Endothelial cell of umbilical vein (primary cell): ENCODE results near the gene ITFG1. TPM values are rescaled to one million over a fixed set of nuclear protein-coding genes. Genes with fewer than 3 reads are reported as not detected.

Experiments used
- BruUV-seq: library from RNA; stranded (reverse); fragments of 400-500 nt; replicated peaks from 2 replicates; lab custom pipeline; 2021; lab: Mats Ljungman, UMichigan
- CTCF ChIA-PET: fragments of 300-600, 350-600 bp; sonication (Branson Sonifier 250); formaldehyde crosslinking; loops from one replicate; lab custom pipeline; 2021; ENCODE audit warnings: antibody characterized with exemption, inconsistent platforms; lab: Charles Lee
- POLR2A ChIA-PET: fragments of 300-600, 350-600 bp; sonication (Branson Sonifier 250); formaldehyde crosslinking; loops from one replicate; lab custom pipeline; 2021; ENCODE audit warnings: antibody characterized with exemption, inconsistent platforms; lab: Charles Lee
- DNase-seq: peaks from one replicate; pipeline ENCODE4 v3.0.0-alpha.2; 2011; ENCODE audit warnings: low read depth, low spot score
- FAIRE-seq: peaks from 2 replicates; lab custom pipeline; 2011; peaks lifted over from hg19 to GRCh38; lab: Jason Lieb, UNC
- H2AFZ ChIP-seq: 2 replicates; pipeline ENCODE4 v1.6.0; 2012; ENCODE audit warnings: low read depth, low read length, control low read depth, inconsistent platforms
- H3K27ac ChIP-seq: 2 replicates; pipeline ENCODE4 v1.5.1; 2011; ENCODE audit warnings: low read depth, mild to moderate bottlenecking, control low read depth, low read length, moderate library complexity; ENCODE audit not compliant: insufficient read depth
- H3K27me3 ChIP-seq, 2 experiments: 2 replicates each; pipeline versions ENCODE4 v1.6.0 to v1.6.1; 2011; ENCODE audit warnings: low read length in 2 of 2, mixed read lengths in 1 of 2; ENCODE audit not compliant: control insufficient read depth in 2 of 2, insufficient read depth in 2 of 2
- H3K36me3 ChIP-seq, 2 experiments: 2 replicates in 1 of 2; 3 replicates in 1 of 2; pipeline ENCODE4 v1.5.1; 2011; ENCODE audit warnings: low read length in 2 of 2, mild to moderate bottlenecking in 1 of 2, moderate library complexity in 1 of 2; ENCODE audit not compliant: control insufficient read depth in 2 of 2, insufficient read depth in 2 of 2; ENCODE audit errors: extremely low read depth in 1 of 2
- H3K4me1 ChIP-seq: 3 replicates; pipeline ENCODE4 v1.5.1; 2011; ENCODE audit warnings: mild to moderate bottlenecking, low read length; ENCODE audit not compliant: control insufficient read depth, insufficient read depth; ENCODE audit errors: extremely low read depth
- H3K4me2 ChIP-seq: 2 replicates; pipeline ENCODE4 v1.6.1; 2011; ENCODE audit warnings: low read length, control low read depth, mixed read lengths; ENCODE audit not compliant: insufficient read depth
- H3K4me3 ChIP-seq, 3 experiments: fragments of 200-600 bp in 1 of 3; sonication (generic), shearing (Covaris generic) in 1 of 3; replicated peaks in 1 of 3; 2 replicates each; pipeline ENCODE4 v1.5.1; 2011 to 2016; ENCODE audit warnings: control low read depth in 3 of 3, low read length in 3 of 3, mild to moderate bottlenecking in 2 of 3, inconsistent platforms in 1 of 3, low read depth in 1 of 3, moderate library complexity in 1 of 3; ENCODE audit not compliant: insufficient read depth in 1 of 3
- H3K79me2 ChIP-seq: 2 replicates; pipeline ENCODE4 v1.6.0; 2012; ENCODE audit warnings: low read length, inconsistent platforms; ENCODE audit not compliant: control insufficient read depth, insufficient read depth
- H3K9ac ChIP-seq: replicated peaks from 2 replicates; pipeline ENCODE3; 2011; ENCODE audit warnings: low read length, control low read depth; ENCODE audit not compliant: insufficient read depth; ENCODE audit errors: extremely low read depth
- H3K9me1 ChIP-seq: replicated peaks from 3 replicates; pipeline ENCODE4 v1.6.0; 2011; ENCODE audit warnings: mild to moderate bottlenecking, low read length; ENCODE audit not compliant: control insufficient read depth, insufficient read depth; ENCODE audit errors: extremely low read depth
- H3K9me3 ChIP-seq: replicated peaks from 2 replicates; pipeline ENCODE4 v1.5.1; 2012; ENCODE audit warnings: low read length, inconsistent platforms; ENCODE audit not compliant: control insufficient read depth, insufficient read depth
- H4K20me1 ChIP-seq: replicated peaks from 2 replicates; pipeline ENCODE3; 2011; ENCODE audit warnings: mild to moderate bottlenecking, low read length; ENCODE audit not compliant: control insufficient read depth, insufficient read depth; ENCODE audit errors: extremely low read depth
- JUN ChIP-seq: IDR thresholded peaks from 2 replicates; pipeline ENCODE4 v1.6.1; 2011; ENCODE audit warnings: borderline replicate concordance, low read depth; ENCODE audit not compliant: insufficient read length, insufficient read depth
- POLR2AphosphoS5 ChIP-seq: IDR thresholded peaks from 2 replicates; pipeline ENCODE4 v1.6.1; 2012; ENCODE audit warnings: low read depth, mild to moderate bottlenecking, control low read depth, low read length, moderate library complexity; ENCODE audit not compliant: insufficient read depth
- dilution Hi-C: fragments of 300-500 bp; cut with MboI; formaldehyde crosslinking; loops from one replicate; pipeline ENCODE4 v1.15.0; 2019; ENCODE audit warnings: low sequenced_read_pairs; ENCODE audit not compliant: extremely low pct_ligation_motif_present
- intact Hi-C: fragments of 100-400 bp; cut with micrococcal nuclease; formaldehyde crosslinking; loops from one replicate; pipeline ENCODE4 v1.10.0; 2022
- polyA plus RNA-seq, 4 experiments: library from polyadenylated mRNA; depleted of rRNA in 3 of 4; stranded (reverse) in 3 of 4; unstranded in 1 of 4; fragments of >200 nt; gene quantifications; 2 replicates each; pipeline versions ENCODE4 v1.2.1 to v1.2.3, GENCODE V29; 2011 to 2012; ENCODE audit warnings: missing spikeins in 1 of 4
- total RNA-seq: library from RNA; stranded (reverse); gene quantifications from 2 replicates; pipeline ENCODE4 v1.2.3, GENCODE V29; 2021
- TF ChIP-seq, protein P1 (sequence below), 2 donors: IDR thresholded peaks; 1 replicate in 1 of 2; 2 replicates in 1 of 2; pipeline ENCODE4 v1.5.1; 2011; ENCODE audit warnings: low read length in 2 of 2, mild to moderate bottlenecking in 2 of 2, moderate library complexity in 2 of 2, control low read depth in 1 of 2, inconsistent platforms in 1 of 2, low read depth in 1 of 2; ENCODE audit not compliant: insufficient read depth in 1 of 2; ENCODE audit errors: extremely low read depth in 1 of 2

Gene ITFG1
- total and polyA plus RNA-seq, 2 donors (not counting 3 experiments of a cell fraction or from before 2014, with no cell fraction given): 32.1 to 44.2 TPM

DNA sequence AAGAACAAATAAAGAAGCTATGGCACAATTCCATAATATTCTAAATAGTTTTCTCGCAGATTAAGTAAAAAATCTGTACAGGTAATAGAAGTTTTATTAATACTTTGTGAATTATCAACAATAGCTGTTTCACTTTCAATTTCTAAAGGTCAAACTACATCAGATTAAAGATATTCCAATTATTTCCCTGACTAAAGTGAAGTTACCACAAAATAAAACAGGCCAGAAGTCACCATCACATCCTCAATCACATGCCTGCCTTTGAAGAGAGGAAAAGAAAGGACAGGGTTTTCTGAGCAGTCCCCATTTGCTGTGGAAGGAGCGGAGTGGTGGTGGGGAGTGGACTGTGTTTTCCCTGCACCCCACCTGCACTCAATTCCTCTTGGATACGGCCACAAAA is 11.1 kb downstream of the ITFG1 start:
- Histone ChIP-seq H3K27me3 (no peaks in the 10 kb centered on the region), H3K4me3 (no peak overlapping the region), H3K9me1 (no peaks in the 10 kb centered on the region), H2AFZ (no peak overlapping the region), H3K27ac (no peak overlapping the region), H3K79me2 (no peaks in the 10 kb centered on the region), H3K36me3 (peaks cover 5 to 8% of the 10 kb centered on the region in 2 experiments), H4K20me1 (no peaks in the 10 kb centered on the region), H3K9me3 (no peaks in the 10 kb centered on the region), H3K4me2 (no peak overlapping the region), H3K9ac (no peak overlapping the region), H3K4me1 (no peaks in the 10 kb centered on the region)
- POLR2A ChIA-PET: no interaction called here
- TF ChIP-seq, protein P1, sequence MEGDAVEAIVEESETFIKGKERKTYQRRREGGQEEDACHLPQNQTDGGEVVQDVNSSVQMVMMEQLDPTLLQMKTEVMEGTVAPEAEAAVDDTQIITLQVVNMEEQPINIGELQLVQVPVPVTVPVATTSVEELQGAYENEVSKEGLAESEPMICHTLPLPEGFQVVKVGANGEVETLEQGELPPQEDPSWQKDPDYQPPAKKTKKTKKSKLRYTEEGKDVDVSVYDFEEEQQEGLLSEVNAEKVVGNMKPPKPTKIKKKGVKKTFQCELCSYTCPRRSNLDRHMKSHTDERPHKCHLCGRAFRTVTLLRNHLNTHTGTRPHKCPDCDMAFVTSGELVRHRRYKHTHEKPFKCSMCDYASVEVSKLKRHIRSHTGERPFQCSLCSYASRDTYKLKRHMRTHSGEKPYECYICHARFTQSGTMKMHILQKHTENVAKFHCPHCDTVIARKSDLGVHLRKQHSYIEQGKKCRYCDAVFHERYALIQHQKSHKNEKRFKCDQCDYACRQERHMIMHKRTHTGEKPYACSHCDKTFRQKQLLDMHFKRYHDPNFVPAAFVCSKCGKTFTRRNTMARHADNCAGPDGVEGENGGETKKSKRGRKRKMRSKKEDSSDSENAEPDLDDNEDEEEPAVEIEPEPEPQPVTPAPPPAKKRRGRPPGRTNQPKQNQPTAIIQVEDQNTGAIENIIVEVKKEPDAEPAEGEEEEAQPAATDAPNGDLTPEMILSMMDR (IDR thresholded peaks at IDR 0.05; ENCODE audit: extremely low read depth in 1 of 2, insufficient read depth in 1 of 2, low read depth in 1 of 2, low read length in 2 of 2): no peak
- TF ChIP-seq POLR2AphosphoS5: no peak
- no peak for FAIRE-seq
- no peak for DNase-seq
- CTCF ChIA-PET: no interaction called here
- intact Hi-C loops (no loop called here), dilution Hi-C loops (no loop called here)
- BruUV-seq: no TSS peak

- Histone ChIP-seq H3K4me2 (no peak overlapping the region), H4K20me1 (no peaks in the 10 kb centered on the region), H3K27me3 (no peaks in the 10 kb centered on the region), H3K36me3 (peaks cover 5 to 6% of the 10 kb centered on the region in 2 experiments), H3K9ac (no peak overlapping the region), H3K27ac (no peak overlapping the region), H2AFZ (no peak overlapping the region), H3K4me1 (no peaks in the 10 kb centered on the region), H3K9me3 (no peaks in the 10 kb centered on the region), H3K4me3 (no peak overlapping the region), H3K79me2 (no peaks in the 10 kb centered on the region), H3K9me1 (no peaks in the 10 kb centered on the region)
- FAIRE-seq (no peak), DNase-seq (no peak)
- no peak for TF ChIP-seq JUN
- dilution Hi-C loops: no loop called here
- ChIA-PET CTCF (no interaction called here), POLR2A (no interaction called here)
- no TSS peak for BruUV-seq
- intact Hi-C loops: no loop called here
These were observed 11.9 kb downstream of the ITFG1 start for GRCh38 chr16:47448830-47449575.
